HCT116 (cell line): ENCODE measurements around the gene NEUROD4. TPM values are rescaled to one million over a fixed set of nuclear protein-coding genes. Genes with fewer than 3 reads are reported as not detected.

Source experiments
- ATAC-seq: fragments of 200-7000 bp; cut with Tn5 transposase; 2 replicates; pipeline ENCODE4 v1.9.1; 2020; ENCODE audit warnings: mild to moderate bottlenecking, moderate library complexity
- BruUV-seq: library from RNA; stranded (reverse); fragments of 400-500 nt; replicated peaks from 2 replicates; lab custom pipeline; 2021; lab: Mats Ljungman, UMichigan
- CTCF ChIA-PET: fragments of 300-600 bp; sonication (Branson Sonifier 250); formaldehyde crosslinking; loops from one replicate; lab custom pipeline; 2021; ENCODE audit warnings: antibody characterized with exemption; lab: Charles Lee
- POLR2A ChIA-PET: fragments of 300-600, 350-600 bp; sonication (Branson Sonifier 250); formaldehyde crosslinking; loops from one replicate; lab custom pipeline; 2021; ENCODE audit warnings: antibody characterized with exemption; lab: Charles Lee
- RAD21 ChIA-PET, 2 experiments: fragments of 300-600 bp; sonication (Branson Sonifier 250); formaldehyde crosslinking; loops; one replicate each; lab custom pipeline; 2023; ENCODE audit warnings: low total read pairs in 2 of 2; ENCODE audit not compliant: uncharacterized antibody in 2 of 2, unreplicated experiment in 2 of 2, low non-redundant PET in 1 of 2; lab: Charles Lee
- DNase-seq: peaks from one replicate; pipeline ENCODE4 v3.0.0-alpha.2; 2010; ENCODE audit warnings: low read depth, low spot score
- H2AFZ ChIP-seq: fragments of 200-600 bp; shearing (Covaris generic), sonication (generic); 2 replicates; pipeline ENCODE4 v1.6.1; 2017; ENCODE audit warnings: low read depth, mixed run types, mixed read lengths, antibody characterized with exemption, low read length; ENCODE audit not compliant: poor library complexity, severe bottlenecking
- H3K27ac ChIP-seq: 2 replicates; pipeline ENCODE4 v1.5.1; 2012; ENCODE audit warnings: low read depth, low read length
- H3K27me3 ChIP-seq: fragments of 200-600 bp; sonication (generic); 2 replicates; pipeline ENCODE4 v1.6.1; 2016; ENCODE audit warnings: mixed run types, low read length, mixed read lengths; ENCODE audit not compliant: insufficient read depth
- H3K36me3 ChIP-seq, 2 experiments: fragments of 200-500 bp in 1 of 2; fragments of 200-600 bp in 1 of 2; sonication (Bioruptor generic) in 1 of 2; sonication (generic) in 1 of 2; 2 replicates each; pipeline versions ENCODE4 v1.5.1 to v1.6.1; 2014 to 2016; ENCODE audit warnings: low read length in 2 of 2, inconsistent platforms in 1 of 2, mixed read lengths in 1 of 2, mixed run types in 1 of 2; ENCODE audit not compliant: insufficient read depth in 2 of 2, control insufficient read depth in 1 of 2
- H3K4me1 ChIP-seq, 2 experiments: fragments of 200-600 bp in 1 of 2; sonication (generic) in 1 of 2; 2 replicates each; pipeline versions ENCODE4 v1.5.1 to v1.6.1; 2012 to 2017; ENCODE audit warnings: low read length in 2 of 2, inconsistent platforms in 1 of 2, mild to moderate bottlenecking in 1 of 2, mixed read lengths in 1 of 2, mixed run types in 1 of 2, moderate library complexity in 1 of 2; ENCODE audit not compliant: insufficient read depth in 2 of 2, control insufficient read depth in 1 of 2
- H3K4me2 ChIP-seq: fragments of 200-600 bp; sonication (generic); 2 replicates; pipeline ENCODE4 v1.6.1; 2017; ENCODE audit warnings: mixed run types, low read length, mixed read lengths
- H3K4me3 ChIP-seq, 2 experiments: fragments of 200-600 bp in 1 of 2; sonication (generic) in 1 of 2; replicated peaks in 1 of 2; 2 replicates each; pipeline ENCODE4 v1.5.1; 2011 to 2016; ENCODE audit warnings: low read length in 2 of 2, control low read depth in 1 of 2, low read depth in 1 of 2, mild to moderate bottlenecking in 1 of 2, mixed read lengths in 1 of 2, mixed run types in 1 of 2
- H3K79me2 ChIP-seq: fragments of 200-600 bp; sonication (generic); 2 replicates; pipeline ENCODE4 v1.6.1; 2017; ENCODE audit warnings: mild to moderate bottlenecking, mixed run types, low read length, moderate library complexity, mixed read lengths; ENCODE audit not compliant: insufficient read depth
- H3K9ac ChIP-seq: fragments of 200-600 bp; sonication (generic); 2 replicates; pipeline ENCODE4 v1.6.1; 2016; ENCODE audit warnings: low read length, mixed read lengths
- H3K9me2 ChIP-seq: fragments of 200-600 bp; sonication (generic), shearing (Covaris generic); 2 replicates; pipeline ENCODE4 v1.6.1; 2017; ENCODE audit warnings: mixed run types, mild to moderate bottlenecking, moderate library complexity; ENCODE audit not compliant: insufficient read depth
- H3K9me3 ChIP-seq, 2 experiments: fragments of 200-500 bp in 1 of 2; fragments of 200-600 bp in 1 of 2; sonication (Bioruptor generic) in 1 of 2; sonication (generic) in 1 of 2; 2 replicates each; pipeline ENCODE4 v1.6.1; 2014 to 2017; ENCODE audit warnings: low read length in 2 of 2, mixed read lengths in 2 of 2, inconsistent platforms in 1 of 2, low read depth in 1 of 2, mild to moderate bottlenecking in 1 of 2, mixed run types in 1 of 2, moderate library complexity in 1 of 2; ENCODE audit not compliant: control insufficient read depth in 1 of 2, insufficient read depth in 1 of 2
- H4K20me1 ChIP-seq: fragments of 200-600 bp; sonication (generic), shearing (Covaris generic); 2 replicates; pipeline ENCODE4 v1.6.1; 2017; ENCODE audit warnings: mixed run types, mild to moderate bottlenecking, moderate library complexity; ENCODE audit not compliant: insufficient read depth
- CBX3 ChIP-seq: IDR thresholded peaks from 2 replicates; pipeline ENCODE4 v1.6.1; 2012; ENCODE audit warnings: low read depth
- EGR1 ChIP-seq: IDR thresholded peaks from 2 replicates; pipeline ENCODE4 v1.6.1; 2012; ENCODE audit warnings: low read depth
- ELF1 ChIP-seq: IDR thresholded peaks from 2 replicates; pipeline ENCODE4 v1.6.1; 2012; ENCODE audit warnings: low read depth, borderline replicate concordance
- EZH2 ChIP-seq: fragments of 200-600 bp; sonication (generic); IDR thresholded peaks from 2 replicates; pipeline ENCODE4 v1.6.1; 2017; ENCODE audit warnings: antibody characterized with exemption, mixed run types
- EZH2phosphoT487 ChIP-seq: fragments of 200-600 bp; IDR thresholded peaks from 2 replicates; pipeline ENCODE4 v1.6.1; 2018; ENCODE audit warnings: antibody characterized with exemption, borderline replicate concordance
- JUND ChIP-seq: IDR thresholded peaks from 2 replicates; pipeline ENCODE4 v1.6.1; 2012
- POLR2A ChIP-seq: IDR thresholded peaks from 2 replicates; pipeline ENCODE4 v1.7.0; 2011; ENCODE audit warnings: borderline replicate concordance; ENCODE audit not compliant: insufficient read depth, insufficient read length; ENCODE audit errors: extremely low read depth
- POLR2AphosphoS5 ChIP-seq: IDR thresholded peaks from 2 replicates; pipeline ENCODE4 v1.6.1; 2011; ENCODE audit warnings: mild to moderate bottlenecking, low read depth, low read length, moderate library complexity
- RAD21 ChIP-seq: IDR thresholded peaks from 2 replicates; pipeline ENCODE4 v1.6.1; 2012; ENCODE audit warnings: low read depth, mild to moderate bottlenecking
- SP1 ChIP-seq: IDR thresholded peaks from 2 replicates; pipeline ENCODE4 v1.6.1; 2012; ENCODE audit warnings: low read depth
- SRF ChIP-seq: IDR thresholded peaks from 2 replicates; pipeline ENCODE4 v1.6.1; 2012; ENCODE audit warnings: low read depth
- YY1 ChIP-seq: IDR thresholded peaks from 2 replicates; pipeline ENCODE4 v1.6.1; 2011; ENCODE audit warnings: low read length, low read depth, moderate library complexity, mild to moderate bottlenecking; ENCODE audit not compliant: insufficient replicate concordance; ENCODE audit errors: extremely low read depth
- intact Hi-C: fragments of 100-400 bp; cut with micrococcal nuclease; formaldehyde crosslinking; loops from 2 replicates; pipeline ENCODE4 v1.10.0; 2022
- total RNA-seq: library from RNA; stranded (reverse); gene quantifications from one replicate; pipeline ENCODE4 v1.2.1, GENCODE V29; 2021; ENCODE audit not compliant: unreplicated experiment
- TF ChIP-seq, protein P1 (sequence below): IDR thresholded peaks from 2 replicates; pipeline ENCODE4 v1.6.1; 2012; ENCODE audit warnings: low read depth
- TF ChIP-seq, protein P2 (sequence below): IDR thresholded peaks from 2 replicates; pipeline ENCODE4 v1.6.1; 2012
- TF ChIP-seq, protein P3 (sequence below): IDR thresholded peaks from 2 replicates; pipeline ENCODE4 v1.6.1; 2012
- TF ChIP-seq, protein P4 (sequence below), 3 experiments: fragments of 200-600 bp in 1 of 3; sonication (generic) in 1 of 3; IDR thresholded peaks in 2 of 3; conservative IDR thresholded peaks in 1 of 3; 2 replicates each; pipeline ENCODE4 v1.5.1; 2012 to 2017; ENCODE audit warnings: low read depth in 2 of 3, low read length in 2 of 3, antibody characterized with exemption in 1 of 3, borderline replicate concordance in 1 of 3, control low read depth in 1 of 3, mild to moderate bottlenecking in 1 of 3, mixed read lengths in 1 of 3, mixed run types in 1 of 3, moderate library complexity in 1 of 3; ENCODE audit not compliant: insufficient read depth in 1 of 3

NEUROD4 gene
- total RNA-seq, 1 experiment from 2014 or later, result not detected

DNA sequence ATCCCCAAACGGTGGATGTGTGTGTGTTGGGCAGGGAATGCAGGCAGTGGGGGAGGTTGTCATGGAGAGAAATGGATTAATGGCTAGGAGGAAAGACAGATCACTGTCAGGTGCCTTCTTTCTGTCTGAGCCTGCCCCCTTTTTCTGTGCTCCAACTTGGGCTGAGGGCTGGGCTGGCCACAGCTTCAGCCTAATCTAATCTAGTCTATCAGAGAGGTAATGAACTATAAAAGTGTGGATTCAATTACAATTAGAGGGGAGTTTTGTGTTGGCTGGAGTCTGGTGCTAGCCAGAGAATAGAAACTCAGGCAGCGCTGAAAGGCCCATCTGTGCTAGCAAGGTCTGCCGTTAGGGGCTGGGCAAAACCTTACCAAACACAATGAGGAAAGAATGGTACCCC is 41.2 kb downstream of the NEUROD4 start:
- Histone ChIP-seq H3K9me2 (no peaks in the 10 kb centered on the region), H3K27me3 (peaks cover 91% of the 10 kb centered on the region), H4K20me1 (no peaks in the 10 kb centered on the region; the same call in 1 of the 2 replicates), H3K4me2 (no peak overlapping the region), H3K9me3 (no peaks in the 10 kb centered on the region), H3K36me3 (no peaks in the 10 kb centered on the region), H3K4me3 (no peak overlapping the region), H2AFZ (no peak overlapping the region), H3K27ac (no peak overlapping the region), H3K9ac (no peak overlapping the region), H3K79me2 (no peaks in the 10 kb centered on the region), H3K4me1 (no peaks in the 10 kb centered on the region)
- DNase-seq, result no peak
- BruUV-seq, result no TSS peak
- TF ChIP-seq ELF1 (no peak), SP1 (no peak), EGR1 (no peak)
- ChIA-PET CTCF (no interaction called here), RAD21 (no interaction called here), POLR2A (no interaction called here)
- no peak for ATAC-seq
- intact Hi-C loops, result no loop called here

DNA sequence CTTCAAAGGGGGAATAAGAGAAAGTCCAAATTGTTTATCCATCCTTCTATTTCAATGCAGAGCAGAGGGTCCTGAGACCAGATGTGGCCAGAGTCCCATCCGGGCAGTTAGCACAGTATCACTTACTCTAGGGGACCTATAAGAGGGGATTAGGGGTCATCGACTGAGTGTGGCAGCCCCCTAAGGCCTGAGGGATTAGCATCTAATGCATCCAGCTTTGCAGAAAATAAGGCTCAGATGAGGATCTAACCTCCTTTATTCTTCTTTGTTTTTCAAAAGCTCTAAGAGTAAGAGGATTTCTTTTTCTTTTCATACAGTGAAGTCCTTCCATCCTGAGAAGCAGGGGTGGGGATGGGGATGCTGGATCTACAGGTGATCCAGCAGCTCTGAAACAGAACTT is 43.5 kb downstream of the NEUROD4 start:
- H4K20me1 ChIP-seq, result no peaks in the 10 kb centered on the region; the same call in 1 of the 2 replicates
- H3K9ac ChIP-seq, result no peak overlapping the region
- intact Hi-C loops, result no loop called here
- H3K36me3 ChIP-seq, result no peaks in the 10 kb centered on the region
- POLR2A ChIA-PET, result no interaction called here
- H3K4me2 ChIP-seq, result no peak overlapping the region
- no peak overlapping the region for H3K4me3 ChIP-seq
- CTCF ChIA-PET, result interaction anchor here (1.1 to 1.9 kb wide), 2 partner anchors 14 to 70 kb away, joined by 3 to 5 read pairs; no protein-coding TSS in a partner anchor
- no peaks in the 10 kb centered on the region for H3K9me2 ChIP-seq
- TF ChIP-seq, protein P1, sequence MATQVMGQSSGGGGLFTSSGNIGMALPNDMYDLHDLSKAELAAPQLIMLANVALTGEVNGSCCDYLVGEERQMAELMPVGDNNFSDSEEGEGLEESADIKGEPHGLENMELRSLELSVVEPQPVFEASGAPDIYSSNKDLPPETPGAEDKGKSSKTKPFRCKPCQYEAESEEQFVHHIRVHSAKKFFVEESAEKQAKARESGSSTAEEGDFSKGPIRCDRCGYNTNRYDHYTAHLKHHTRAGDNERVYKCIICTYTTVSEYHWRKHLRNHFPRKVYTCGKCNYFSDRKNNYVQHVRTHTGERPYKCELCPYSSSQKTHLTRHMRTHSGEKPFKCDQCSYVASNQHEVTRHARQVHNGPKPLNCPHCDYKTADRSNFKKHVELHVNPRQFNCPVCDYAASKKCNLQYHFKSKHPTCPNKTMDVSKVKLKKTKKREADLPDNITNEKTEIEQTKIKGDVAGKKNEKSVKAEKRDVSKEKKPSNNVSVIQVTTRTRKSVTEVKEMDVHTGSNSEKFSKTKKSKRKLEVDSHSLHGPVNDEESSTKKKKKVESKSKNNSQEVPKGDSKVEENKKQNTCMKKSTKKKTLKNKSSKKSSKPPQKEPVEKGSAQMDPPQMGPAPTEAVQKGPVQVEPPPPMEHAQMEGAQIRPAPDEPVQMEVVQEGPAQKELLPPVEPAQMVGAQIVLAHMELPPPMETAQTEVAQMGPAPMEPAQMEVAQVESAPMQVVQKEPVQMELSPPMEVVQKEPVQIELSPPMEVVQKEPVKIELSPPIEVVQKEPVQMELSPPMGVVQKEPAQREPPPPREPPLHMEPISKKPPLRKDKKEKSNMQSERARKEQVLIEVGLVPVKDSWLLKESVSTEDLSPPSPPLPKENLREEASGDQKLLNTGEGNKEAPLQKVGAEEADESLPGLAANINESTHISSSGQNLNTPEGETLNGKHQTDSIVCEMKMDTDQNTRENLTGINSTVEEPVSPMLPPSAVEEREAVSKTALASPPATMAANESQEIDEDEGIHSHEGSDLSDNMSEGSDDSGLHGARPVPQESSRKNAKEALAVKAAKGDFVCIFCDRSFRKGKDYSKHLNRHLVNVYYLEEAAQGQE, result no peak
- TF ChIP-seq EZH2phosphoT487 (no peak), POLR2A (no peak), POLR2AphosphoS5 (no peak), JUND (no peak), SRF (no peak), EGR1 (no peak), CBX3 (no peak), EZH2 (no peak), YY1 (no peak), SP1 (no peak), RAD21 (no peak)
- TF ChIP-seq, protein P2, sequence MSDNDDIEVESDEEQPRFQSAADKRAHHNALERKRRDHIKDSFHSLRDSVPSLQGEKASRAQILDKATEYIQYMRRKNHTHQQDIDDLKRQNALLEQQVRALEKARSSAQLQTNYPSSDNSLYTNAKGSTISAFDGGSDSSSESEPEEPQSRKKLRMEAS, result no peak
- TF ChIP-seq, protein P3, sequence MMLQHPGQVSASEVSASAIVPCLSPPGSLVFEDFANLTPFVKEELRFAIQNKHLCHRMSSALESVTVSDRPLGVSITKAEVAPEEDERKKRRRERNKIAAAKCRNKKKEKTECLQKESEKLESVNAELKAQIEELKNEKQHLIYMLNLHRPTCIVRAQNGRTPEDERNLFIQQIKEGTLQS, result no peak
- TF ChIP-seq, protein P4, sequence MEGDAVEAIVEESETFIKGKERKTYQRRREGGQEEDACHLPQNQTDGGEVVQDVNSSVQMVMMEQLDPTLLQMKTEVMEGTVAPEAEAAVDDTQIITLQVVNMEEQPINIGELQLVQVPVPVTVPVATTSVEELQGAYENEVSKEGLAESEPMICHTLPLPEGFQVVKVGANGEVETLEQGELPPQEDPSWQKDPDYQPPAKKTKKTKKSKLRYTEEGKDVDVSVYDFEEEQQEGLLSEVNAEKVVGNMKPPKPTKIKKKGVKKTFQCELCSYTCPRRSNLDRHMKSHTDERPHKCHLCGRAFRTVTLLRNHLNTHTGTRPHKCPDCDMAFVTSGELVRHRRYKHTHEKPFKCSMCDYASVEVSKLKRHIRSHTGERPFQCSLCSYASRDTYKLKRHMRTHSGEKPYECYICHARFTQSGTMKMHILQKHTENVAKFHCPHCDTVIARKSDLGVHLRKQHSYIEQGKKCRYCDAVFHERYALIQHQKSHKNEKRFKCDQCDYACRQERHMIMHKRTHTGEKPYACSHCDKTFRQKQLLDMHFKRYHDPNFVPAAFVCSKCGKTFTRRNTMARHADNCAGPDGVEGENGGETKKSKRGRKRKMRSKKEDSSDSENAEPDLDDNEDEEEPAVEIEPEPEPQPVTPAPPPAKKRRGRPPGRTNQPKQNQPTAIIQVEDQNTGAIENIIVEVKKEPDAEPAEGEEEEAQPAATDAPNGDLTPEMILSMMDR (IDR thresholded peaks at IDR 0.05 in 2 of 3, conservative IDR thresholded peaks at IDR 0.05 in 1 of 3; ENCODE audit: borderline replicate concordance in 1 of 3, insufficient read depth in 1 of 3, low read depth in 2 of 3, low read length in 2 of 3), result no peak
- no peaks in the 10 kb centered on the region for H3K9me3 ChIP-seq
- H3K27me3 ChIP-seq, result peaks cover 89% of the 10 kb centered on the region
- no peaks in the 10 kb centered on the region for H3K4me1 ChIP-seq
- BruUV-seq, result no TSS peak
- H2AFZ ChIP-seq, result no peak overlapping the region
- ATAC-seq (no peak), DNase-seq (no peak)
- RAD21 ChIA-PET, result no interaction called here
- H3K79me2 ChIP-seq, result no peaks in the 10 kb centered on the region
- H3K27ac ChIP-seq, result no peak overlapping the region
